HepG2 (cell line): Measurements from ENCODE around the gene EIF4G2. TPM values are rescaled to one million over a fixed set of nuclear protein-coding genes. Genes with fewer than 3 reads are reported as not detected.

Experiments used
- ATAC-seq: fragments of 200-7000 bp; cut with Tn5 transposase; 3 replicates; pipeline ENCODE4 v1.9.1; 2020; ENCODE audit warnings: mild to moderate bottlenecking, moderate library complexity
- BruUV-seq: library from RNA; stranded (reverse); fragments of 400-500 nt; replicated peaks from 2 replicates; lab custom pipeline; 2021; lab: Mats Ljungman, UMichigan
- CTCF ChIA-PET: fragments of 300-600 bp; formaldehyde crosslinking; extraction: SDS; loops from one replicate; lab custom pipeline; 2021; ENCODE audit warnings: low total read pairs, inconsistent platforms, low intra/inter-chr PET ratio; lab: Yijun Ruan, JAX
- POLR2A ChIA-PET: fragments of 350-600 bp; sonication (Branson Sonifier 250); formaldehyde crosslinking; loops from one replicate; lab custom pipeline; 2020; ENCODE audit warnings: antibody characterized with exemption, inconsistent platforms; lab: Yijun Ruan, JAX
- DNase-seq: peaks from one replicate; pipeline ENCODE4 v3.0.0-alpha.2; 2015; ENCODE audit warnings: low spot score
- FAIRE-seq: peaks from 3 replicates; lab custom pipeline; 2011; peaks lifted over from hg19 to GRCh38; lab: Jason Lieb, UNC
- H2AFZ ChIP-seq: one replicate; pipeline ENCODE4 v1.6.1; 2011; ENCODE audit warnings: low read length, inconsistent platforms
- H3K27ac ChIP-seq: fragments of 300-600 bp; 3 replicates; pipeline ENCODE4 v1.8.0; 2011; ENCODE audit warnings: mixed run types, mild to moderate bottlenecking, mixed read lengths, low read length, inconsistent platforms; ENCODE audit not compliant: insufficient read depth; ENCODE audit errors: extremely low read length
- H3K27me3 ChIP-seq, 2 experiments: fragments of 200-600 bp in 1 of 2; 2 replicates in 1 of 2; 3 replicates in 1 of 2; pipeline versions ENCODE4 v1.6.0 to v1.8.0; 2011; ENCODE audit warnings: low read length in 2 of 2, mild to moderate bottlenecking in 2 of 2, moderate library complexity in 2 of 2, inconsistent platforms in 1 of 2; ENCODE audit not compliant: insufficient read depth in 2 of 2, control insufficient read depth in 1 of 2
- H3K36me3 ChIP-seq, 2 experiments: fragments of 200-600 bp in 1 of 2; replicated peaks in 1 of 2; 2 replicates in 1 of 2; 3 replicates in 1 of 2; pipeline versions ENCODE4 v1.5.1 to v1.8.0; 2011; ENCODE audit warnings: low read length in 2 of 2, inconsistent platforms in 1 of 2; ENCODE audit not compliant: insufficient read depth in 2 of 2, control insufficient read depth in 1 of 2
- H3K4me1 ChIP-seq: 2 replicates; pipeline ENCODE4 v1.5.1; 2012; ENCODE audit warnings: low read length, inconsistent platforms; ENCODE audit not compliant: insufficient read depth
- H3K4me2 ChIP-seq: 2 replicates; pipeline ENCODE4 v1.6.0; 2011; ENCODE audit warnings: low read depth, low read length, inconsistent platforms
- H3K4me3 ChIP-seq, 3 experiments: fragments of 200-600 bp in 1 of 3; sonication (generic), shearing (Covaris generic) in 1 of 3; replicated peaks in 1 of 3; 2 replicates each; pipeline ENCODE4 v1.5.1; 2011 to 2016; ENCODE audit warnings: low read length in 3 of 3, inconsistent platforms in 2 of 3, low read depth in 2 of 3, mild to moderate bottlenecking in 2 of 3, control low read depth in 1 of 3, mixed read lengths in 1 of 3; ENCODE audit not compliant: insufficient read depth in 1 of 3
- H3K79me2 ChIP-seq: one replicate; pipeline ENCODE4 v1.6.1; 2011; ENCODE audit warnings: low read length, inconsistent platforms; ENCODE audit not compliant: insufficient read depth
- H3K9ac ChIP-seq: 2 replicates; pipeline ENCODE4 v1.6.0; 2011; ENCODE audit warnings: mild to moderate bottlenecking, low read depth, low read length, inconsistent platforms; ENCODE audit not compliant: insufficient read depth
- H3K9me3 ChIP-seq: 2 replicates; pipeline ENCODE4 v1.5.1; 2012; ENCODE audit warnings: mild to moderate bottlenecking, low read length
- H4K20me1 ChIP-seq: 2 replicates; pipeline ENCODE4 v1.6.0; 2011; ENCODE audit warnings: inconsistent platforms, mild to moderate bottlenecking, low read length, moderate library complexity; ENCODE audit not compliant: insufficient read depth
- CEBPB ChIP-seq: IDR thresholded peaks from 2 replicates; pipeline ENCODE4 v1.6.1; 2011; ENCODE audit warnings: low read depth, low read length, improper control_type of control experiment, borderline replicate concordance
- SMAD3 ChIP-seq: sonication (generic); formaldehyde crosslinking; IDR thresholded peaks from 2 replicates; pipeline ENCODE4 v1.4.0; 2020; ENCODE audit warnings: missing genetic modification reagents
- WGBS: methylation state at CpG from one replicate; pipeline ENCODE4 v1.1.6; 2017; ENCODE audit warnings: low lambda C conversion rate; 5-methylcytosine and 5-hydroxymethylcytosine counted together
- in situ Hi-C: cut with HindIII; loops from 2 replicates; pipeline ENCODE4 v1.10.0; 2017; ENCODE audit warnings: low pct_unique_long_range_greater_than_20kb; ENCODE audit not compliant: extremely low pct_ligation_motif_present
- intact Hi-C: fragments of 100-400 bp; cut with micrococcal nuclease; formaldehyde crosslinking; loops from one replicate; pipeline ENCODE4 v1.10.0; 2022; ENCODE audit not compliant: unreplicated experiment
- polyA plus RNA-seq, 8 experiments: library from polyadenylated mRNA; depleted of rRNA in 3 of 8; stranded (reverse) in 7 of 8; unstranded in 1 of 8; fragments of >200 nt; fragmentation: Illumina TruSeq in 4 of 8; extraction: Trizol in 4 of 8; gene quantifications; 2 replicates each; pipeline versions ENCODE4 v1.2.1 to v1.2.3, GENCODE V29; 2011 to 2016; ENCODE audit warnings: low read depth in 4 of 8, missing spikeins in 1 of 8, mixed read lengths in 1 of 8; ENCODE audit not compliant: insufficient read depth in 1 of 8
- total RNA-seq, 5 experiments: library from RNA; depleted of rRNA; stranded (reverse); fragments of >200 nt; fragmentation: Illumina TruSeq; extraction: Trizol; gene quantifications; 2 replicates each; pipeline ENCODE4 v1.2.3, GENCODE V29; 2016; ENCODE audit warnings: low read depth in 1 of 5
- TF ChIP-seq, protein P1 (sequence below), 2 experiments: fragments of 450-650 bp in 1 of 2; sonication (generic) in 1 of 2; formaldehyde crosslinking in 1 of 2; IDR thresholded peaks; 2 replicates each; pipeline versions ENCODE4 v1.6.1 to v1.8.0; 2016 to 2022; ENCODE audit warnings: antibody characterized with exemption in 1 of 2, mild to moderate bottlenecking in 1 of 2, missing genetic modification reagents in 1 of 2

EIF4G2 gene
- total and polyA plus RNA-seq, 2 of the 13 experiments (the other 11 are each of a cell fraction or from before 2014, with no cell fraction given), result 362 to 546 TPM

- WGBS, result 99% methylated on average over 2 of the region's 2 CpGs
Measured at GRCh38 chr11:10855295-10855694, 46.6 kb upstream of the EIF4G2 start.

More at GRCh38 chr11:10855295-10855694, 46.6 kb upstream of the EIF4G2 start:
- Histone ChIP-seq H3K4me2 (no peak overlapping the region), H3K4me1 (peaks cover 22% of the 10 kb centered on the region), H3K27ac (no peak overlapping the region), H3K9me3 (no peaks in the 10 kb centered on the region), H2AFZ (no peak overlapping the region), H3K9ac (no peak overlapping the region), H3K36me3 (peaks cover 10 to 26% of the 10 kb centered on the region in 2 experiments), H3K79me2 (peaks cover 28% of the 10 kb centered on the region), H3K4me3 (no peak overlapping the region), H4K20me1 (no peaks in the 10 kb centered on the region), H3K27me3 (no peaks in the 10 kb centered on the region; a peak in 1 of 5 replicates)
- FAIRE-seq, result no peak
- no TSS peak for BruUV-seq
- ChIA-PET CTCF (no interaction called here), POLR2A (interaction anchor here (2.5 kb wide), 1 partner anchor 47 kb away, joined by 8 read pairs; the partner anchor contains the start of gene EIF4G2)
- no peak for ATAC-seq
- in situ Hi-C loops, result loop anchor here (5.0 kb wide), 1 partner anchor 48 kb away; the partner anchor contains the start of gene EIF4G2
- intact Hi-C loops, result no loop called here
- no peak for DNase-seq
- TF ChIP-seq, protein P1, sequence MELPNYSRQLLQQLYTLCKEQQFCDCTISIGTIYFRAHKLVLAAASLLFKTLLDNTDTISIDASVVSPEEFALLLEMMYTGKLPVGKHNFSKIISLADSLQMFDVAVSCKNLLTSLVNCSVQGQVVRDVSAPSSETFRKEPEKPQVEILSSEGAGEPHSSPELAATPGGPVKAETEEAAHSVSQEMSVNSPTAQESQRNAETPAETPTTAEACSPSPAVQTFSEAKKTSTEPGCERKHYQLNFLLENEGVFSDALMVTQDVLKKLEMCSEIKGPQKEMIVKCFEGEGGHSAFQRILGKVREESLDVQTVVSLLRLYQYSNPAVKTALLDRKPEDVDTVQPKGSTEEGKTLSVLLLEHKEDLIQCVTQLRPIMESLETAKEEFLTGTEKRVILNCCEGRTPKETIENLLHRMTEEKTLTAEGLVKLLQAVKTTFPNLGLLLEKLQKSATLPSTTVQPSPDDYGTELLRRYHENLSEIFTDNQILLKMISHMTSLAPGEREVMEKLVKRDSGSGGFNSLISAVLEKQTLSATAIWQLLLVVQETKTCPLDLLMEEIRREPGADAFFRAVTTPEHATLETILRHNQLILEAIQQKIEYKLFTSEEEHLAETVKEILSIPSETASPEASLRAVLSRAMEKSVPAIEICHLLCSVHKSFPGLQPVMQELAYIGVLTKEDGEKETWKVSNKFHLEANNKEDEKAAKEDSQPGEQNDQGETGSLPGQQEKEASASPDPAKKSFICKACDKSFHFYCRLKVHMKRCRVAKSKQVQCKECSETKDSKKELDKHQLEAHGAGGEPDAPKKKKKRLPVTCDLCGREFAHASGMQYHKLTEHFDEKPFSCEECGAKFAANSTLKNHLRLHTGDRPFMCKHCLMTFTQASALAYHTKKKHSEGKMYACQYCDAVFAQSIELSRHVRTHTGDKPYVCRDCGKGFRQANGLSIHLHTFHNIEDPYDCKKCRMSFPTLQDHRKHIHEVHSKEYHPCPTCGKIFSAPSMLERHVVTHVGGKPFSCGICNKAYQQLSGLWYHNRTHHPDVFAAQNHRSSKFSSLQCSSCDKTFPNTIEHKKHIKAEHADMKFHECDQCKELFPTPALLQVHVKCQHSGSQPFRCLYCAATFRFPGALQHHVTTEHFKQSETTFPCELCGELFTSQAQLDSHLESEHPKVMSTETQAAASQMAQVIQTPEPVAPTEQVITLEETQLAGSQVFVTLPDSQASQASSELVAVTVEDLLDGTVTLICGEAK (IDR thresholded peaks at IDR 0.05), result 0 out of 2 replicates have a peak, but pooled peaks have one; percentile 36
- TF ChIP-seq, protein P1 (CRISPR knock-in tag; IDR thresholded peaks at IDR 0.05), result peak; percentile 74; the same call in 1 of the 2 replicates
- TF ChIP-seq CEBPB (peak; percentile 73), SMAD3 (CRISPR knock-in tag) (no peak)
